ENCODE data around the gene PPP2R5E. TPM values are rescaled to one million over a fixed set of nuclear protein-coding genes. Genes with fewer than 3 reads are reported as not detected.

Gene PPP2R5E
- total and polyA plus RNA-seq, 2 of the 8 experiments (the other 6 are each of a cell fraction or from before 2014, with no cell fraction given): 6.8 to 64.6 TPM

DNA sequence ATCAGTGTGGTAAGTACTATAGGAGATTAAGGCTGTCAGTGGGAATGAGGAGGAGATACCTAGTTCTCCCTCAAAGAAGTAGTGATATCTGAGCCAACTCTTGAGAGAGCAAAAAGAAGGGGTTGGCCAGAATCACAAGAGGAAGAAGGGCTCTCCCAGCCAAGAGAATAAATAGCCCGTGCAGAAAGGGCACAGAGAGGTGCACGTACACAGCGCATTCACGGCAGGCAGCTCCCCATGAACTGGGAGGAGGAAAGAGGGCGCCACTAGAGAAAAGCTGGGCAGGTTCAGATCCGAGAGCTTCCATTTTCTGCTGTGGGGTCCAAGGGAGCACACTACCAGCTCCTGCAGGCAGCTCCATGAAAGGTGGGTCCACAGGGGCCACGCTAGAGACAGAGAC lies 59.9 kb downstream of the PPP2R5E start (continued):
- TF ChIP-seq CHD2 (IDR thresholded peaks at IDR 0.05; ENCODE audit: low read length) (no peak), CBX8 (IDR thresholded peaks at IDR 0.05; ENCODE audit: borderline replicate concordance, low read depth, low read length) (no peak), PHF8 (conservative IDR thresholded peaks at IDR 0.05; ENCODE audit: low read depth, low read length) (no peak), TBP (IDR thresholded peaks at IDR 0.05; ENCODE audit: low read depth, low read length) (no peak)

Measured in H1 (cell line).